Embryonic facial prominence (tissue), 1 donor: ENCODE data around the gene NTM.

Experiments
- DNase-seq: peaks from one replicate; pipeline ENCODE4 v3.0.0-alpha.2; 2016; ENCODE audit errors: extremely low spot score

The NTM gene

GRCh38 chr11:131687291-131688047, 317.1 kb downstream of the NTM start:
- DNase-seq = no peak

GRCh38 chr11:131688048-131688693, 317.8 kb downstream of the NTM start:
- DNase-seq = no peak

- DNase-seq = no peak
Measured at GRCh38 chr11:131689049-131689925, 318.9 kb downstream of the NTM start.

GRCh38 chr11:131690362-131690761, 319.9 kb downstream of the NTM start:
- DNase-seq = no peak

- no peak for DNase-seq
Measured at GRCh38 chr11:131690776-131691175, 320.4 kb downstream of the NTM start.

- no peak for DNase-seq
Measured at GRCh38 chr11:131691181-131692041, 321.0 kb downstream of the NTM start.

- DNase-seq = no peak
Measured at GRCh38 chr11:131692151-131692550, 321.7 kb downstream of the NTM start.

- no peak for DNase-seq
Measured at GRCh38 chr11:131692961-131693360, 322.5 kb downstream of the NTM start.

GRCh38 chr11:131693756-131694155, 323.3 kb downstream of the NTM start:
- no peak for DNase-seq

- DNase-seq = peak; percentile 73
Measured at GRCh38 chr11:131694526-131695424, 324.4 kb downstream of the NTM start.

GRCh38 chr11:131695889-131696429, 325.5 kb downstream of the NTM start:
- no peak for DNase-seq

GRCh38 chr11:131696690-131697089, 326.3 kb downstream of the NTM start:
- DNase-seq = no peak

GRCh38 chr11:131703311-131703710, 332.9 kb downstream of the NTM start:
- no peak for DNase-seq

- DNase-seq = no peak
Measured at GRCh38 chr11:131704682-131705081, 334.3 kb downstream of the NTM start.

GRCh38 chr11:131710511-131710910, 340.1 kb downstream of the NTM start:
- no peak for DNase-seq

- DNase-seq = no peak
Measured at GRCh38 chr11:131712897-131713296, 342.5 kb downstream of the NTM start.

- DNase-seq = no peak
Measured at GRCh38 chr11:131713529-131714134, 343.2 kb downstream of the NTM start.

GRCh38 chr11:131717616-131718015, 347.2 kb downstream of the NTM start:
- no peak for DNase-seq

GRCh38 chr11:131723088-131723487, 352.7 kb downstream of the NTM start:
- no peak for DNase-seq
